Measurements from ENCODE around the gene ATP6V1G3. TPM values are rescaled to one million over a fixed set of nuclear protein-coding genes. Genes with fewer than 3 reads are reported as not detected.

Gene ATP6V1G3
- total RNA-seq, 4 donors from 2014 or later, result not detected

DNA sequence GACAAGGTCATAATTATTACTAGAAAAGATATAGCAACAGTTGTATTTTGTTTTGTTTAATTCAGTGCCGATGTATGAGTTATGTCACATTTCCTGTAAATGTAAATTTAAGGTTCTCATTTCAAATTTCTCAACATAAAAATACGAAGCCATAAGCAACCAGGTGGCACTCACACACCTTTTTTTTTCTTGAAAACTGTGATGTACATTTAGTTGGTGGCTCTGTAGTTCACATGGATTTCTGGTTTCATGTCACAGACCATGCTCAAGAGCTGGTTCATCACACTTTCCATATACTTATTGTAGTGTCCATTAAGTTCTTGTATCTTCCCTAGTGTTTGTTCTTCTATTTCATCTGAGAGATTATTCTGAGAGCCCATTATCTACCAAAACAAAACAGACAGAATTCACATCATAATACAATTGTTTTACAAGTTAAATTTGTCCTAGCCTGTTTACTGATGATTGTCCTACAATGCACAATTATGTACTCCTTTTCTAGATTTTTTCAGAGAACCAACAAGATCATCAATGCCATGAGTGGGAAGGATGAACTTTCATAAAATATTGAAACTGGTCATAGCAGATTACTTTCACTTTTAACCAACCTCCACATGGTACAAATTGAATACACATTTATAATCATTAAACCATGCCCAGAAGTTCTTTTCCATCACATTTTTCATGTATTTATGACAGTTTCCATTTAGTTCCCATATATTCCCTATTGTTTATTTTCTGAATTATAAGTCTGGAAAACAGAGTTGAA is 17.1 kb downstream of the ATP6V1G3 start:
- intact Hi-C loops (cut with DNase I; ENCODE audit: low total_unique reads), result no loop called here
- Histone ChIP-seq H3K4me1 (no peaks in the 10 kb centered on the region), H3K36me3 (no peaks in the 10 kb centered on the region), H3K4me3 (no peak overlapping the region), H3K9me3 (no peaks in the 10 kb centered on the region), H3K27me3 (no peaks in the 10 kb centered on the region), H3K27ac (no peak overlapping the region)
- ATAC-seq (no peak), DNase-seq (no peak)
- in situ Hi-C loops (cut with MboI; ENCODE audit: low sequenced_read_pairs in 4 of 4), result no loop called here
- TF ChIP-seq, protein P1, sequence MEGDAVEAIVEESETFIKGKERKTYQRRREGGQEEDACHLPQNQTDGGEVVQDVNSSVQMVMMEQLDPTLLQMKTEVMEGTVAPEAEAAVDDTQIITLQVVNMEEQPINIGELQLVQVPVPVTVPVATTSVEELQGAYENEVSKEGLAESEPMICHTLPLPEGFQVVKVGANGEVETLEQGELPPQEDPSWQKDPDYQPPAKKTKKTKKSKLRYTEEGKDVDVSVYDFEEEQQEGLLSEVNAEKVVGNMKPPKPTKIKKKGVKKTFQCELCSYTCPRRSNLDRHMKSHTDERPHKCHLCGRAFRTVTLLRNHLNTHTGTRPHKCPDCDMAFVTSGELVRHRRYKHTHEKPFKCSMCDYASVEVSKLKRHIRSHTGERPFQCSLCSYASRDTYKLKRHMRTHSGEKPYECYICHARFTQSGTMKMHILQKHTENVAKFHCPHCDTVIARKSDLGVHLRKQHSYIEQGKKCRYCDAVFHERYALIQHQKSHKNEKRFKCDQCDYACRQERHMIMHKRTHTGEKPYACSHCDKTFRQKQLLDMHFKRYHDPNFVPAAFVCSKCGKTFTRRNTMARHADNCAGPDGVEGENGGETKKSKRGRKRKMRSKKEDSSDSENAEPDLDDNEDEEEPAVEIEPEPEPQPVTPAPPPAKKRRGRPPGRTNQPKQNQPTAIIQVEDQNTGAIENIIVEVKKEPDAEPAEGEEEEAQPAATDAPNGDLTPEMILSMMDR (IDR thresholded peaks at IDR 0.05 in 4 of 5, conservative IDR thresholded peaks at IDR 0.05 in 1 of 5), result no peak
- TF ChIP-seq POLR2A (IDR thresholded peaks at IDR 0.05), result no peak

DNA sequence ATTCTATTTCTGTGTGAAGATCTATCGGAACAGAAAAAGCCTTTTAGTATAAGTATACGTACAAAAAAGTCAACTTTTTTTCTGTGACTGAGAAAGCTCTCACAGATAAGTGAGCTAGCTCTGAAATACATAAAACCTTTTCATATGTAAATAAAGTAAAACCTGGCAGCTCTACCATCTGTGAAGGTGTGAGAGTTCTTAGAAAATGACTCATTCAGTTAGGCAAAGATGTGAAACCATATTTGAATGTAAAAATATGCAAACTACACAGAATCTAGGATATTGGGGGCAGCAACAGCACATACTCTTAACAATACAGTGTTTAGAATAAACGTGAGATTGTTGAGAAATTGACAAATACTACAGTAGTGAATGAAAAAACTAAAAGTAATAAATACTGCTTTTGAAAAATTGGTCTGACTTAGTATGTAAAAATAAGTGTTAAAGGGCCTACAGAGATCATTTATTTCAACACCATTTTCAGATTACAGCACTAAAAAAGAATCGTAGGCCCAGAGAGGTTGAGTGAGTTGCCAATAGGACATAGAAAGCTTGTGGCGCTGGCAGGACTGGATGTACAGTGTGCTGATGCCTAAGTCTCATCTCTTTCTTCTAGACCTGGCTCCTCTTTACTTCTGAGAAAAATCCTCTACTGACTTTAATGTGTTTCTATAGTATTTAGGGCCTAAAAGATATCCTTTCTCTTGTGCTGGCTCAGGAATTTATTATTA is 19.8 kb downstream of the ATP6V1G3 start:
- Histone ChIP-seq H3K27me3 (no peaks in the 10 kb centered on the region), H3K36me3 (no peaks in the 10 kb centered on the region), H3K4me1 (no peaks in the 10 kb centered on the region), H3K27ac (no peak overlapping the region), H3K4me3 (no peak overlapping the region), H3K9me3 (no peaks in the 10 kb centered on the region)
- no peak for ATAC-seq
- in situ Hi-C loops (cut with MboI; ENCODE audit: low sequenced_read_pairs in 4 of 4) (no loop called here), intact Hi-C loops (cut with DNase I; ENCODE audit: low total_unique reads) (no loop called here)
- TF ChIP-seq POLR2A (IDR thresholded peaks at IDR 0.05), result no peak
- TF ChIP-seq, protein P1 (IDR thresholded peaks at IDR 0.05 in 4 of 5, conservative IDR thresholded peaks at IDR 0.05 in 1 of 5), result no peak
- no peak for DNase-seq

DNA sequence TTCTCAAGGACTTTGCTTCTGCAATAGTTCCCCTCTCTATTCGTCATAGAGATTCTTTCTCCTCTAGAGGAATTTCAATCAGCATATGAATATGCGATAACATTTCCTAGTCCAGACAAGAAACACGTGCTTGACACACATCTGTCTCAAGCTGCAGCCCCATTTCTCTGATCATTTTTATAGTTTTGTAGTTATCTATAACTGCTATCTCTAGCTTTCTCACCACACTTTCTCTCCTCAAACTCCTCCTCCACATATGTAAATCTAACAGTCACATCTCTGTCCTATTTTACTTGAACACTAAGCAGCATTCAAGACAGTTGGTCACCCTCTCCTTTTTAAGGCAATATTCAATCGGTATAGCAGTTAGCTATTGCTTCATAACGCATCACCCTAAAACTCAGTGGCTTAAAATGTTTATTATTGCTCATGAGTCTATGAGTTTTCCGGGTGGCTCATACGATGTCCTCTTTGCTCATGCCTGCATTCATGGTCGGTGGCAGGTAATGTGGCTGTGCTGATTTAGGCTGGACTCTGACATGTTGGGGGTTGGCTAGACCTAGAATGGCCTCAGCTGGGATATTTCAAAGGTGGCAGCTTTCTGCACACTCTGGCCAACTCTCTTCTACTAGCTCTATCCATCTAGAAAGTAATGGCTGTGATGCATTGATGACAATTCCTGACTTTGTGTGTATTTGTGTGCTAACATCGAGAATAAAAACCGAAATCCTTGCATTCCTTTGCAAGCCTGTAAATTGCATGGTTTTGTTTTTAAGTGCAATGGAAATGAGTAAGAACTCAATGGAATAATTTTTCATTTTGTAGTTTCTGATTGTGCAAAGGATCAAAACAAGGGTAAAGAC is 20.6 kb downstream of the ATP6V1G3 start:
- in situ Hi-C loops (cut with MboI; ENCODE audit: low sequenced_read_pairs in 4 of 4), result no loop called here
- Histone ChIP-seq H3K27me3 (no peaks in the 10 kb centered on the region), H3K27ac (no peak overlapping the region), H3K4me3 (no peak overlapping the region), H3K9me3 (no peaks in the 10 kb centered on the region), H3K36me3 (no peaks in the 10 kb centered on the region), H3K4me1 (no peaks in the 10 kb centered on the region)
- TF ChIP-seq POLR2A (IDR thresholded peaks at IDR 0.05), result no peak
- TF ChIP-seq, protein P1 (IDR thresholded peaks at IDR 0.05 in 4 of 5, conservative IDR thresholded peaks at IDR 0.05 in 1 of 5), result no peak
- intact Hi-C loops (cut with DNase I; ENCODE audit: low total_unique reads), result no loop called here
- ATAC-seq (no peak), DNase-seq (no peak)

DNA sequence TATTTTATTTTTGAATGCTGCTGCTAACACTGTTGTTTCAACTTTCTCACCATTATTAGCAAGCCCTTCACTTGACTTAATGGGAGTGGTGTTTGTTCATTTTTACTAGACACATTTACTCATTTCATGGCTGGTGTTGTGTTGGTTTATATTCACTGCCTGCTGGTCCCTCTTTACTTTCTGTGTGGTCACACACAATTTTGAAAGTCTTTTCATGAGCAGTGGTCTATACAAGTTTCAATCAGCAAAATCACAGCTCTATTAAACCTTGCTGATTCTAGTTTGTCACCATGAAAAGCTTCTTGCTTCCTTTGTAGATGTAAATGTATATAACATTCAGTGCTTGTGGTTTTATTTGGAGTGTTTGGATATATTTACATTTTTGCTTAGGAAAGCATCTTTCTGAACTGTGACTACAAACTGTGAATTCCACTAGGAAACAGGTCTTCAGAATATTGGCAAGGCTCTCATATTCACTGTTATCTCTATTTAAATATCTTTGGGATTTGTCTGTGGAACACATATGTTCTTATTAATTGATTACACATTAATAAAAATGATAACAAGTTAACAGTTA is 22.8 kb downstream of the ATP6V1G3 start:
- in situ Hi-C loops (cut with MboI; ENCODE audit: low sequenced_read_pairs in 4 of 4) (no loop called here), intact Hi-C loops (cut with DNase I; ENCODE audit: low total_unique reads) (no loop called here)
- H3K36me3 ChIP-seq, result no peaks in the 10 kb centered on the region
- no peak overlapping the region for H3K4me3 ChIP-seq
- no peaks in the 10 kb centered on the region for H3K9me3 ChIP-seq
- no peaks in the 10 kb centered on the region for H3K27me3 ChIP-seq
- ATAC-seq (no peak), DNase-seq (no peak)
- TF ChIP-seq, protein P1 (IDR thresholded peaks at IDR 0.05 in 4 of 5, conservative IDR thresholded peaks at IDR 0.05 in 1 of 5), result no peak
- no peak for TF ChIP-seq POLR2A (IDR thresholded peaks at IDR 0.05)
- no peak overlapping the region for H3K27ac ChIP-seq
- no peaks in the 10 kb centered on the region for H3K4me1 ChIP-seq
